Measurements from ENCODE around the gene DHX57. TPM values are rescaled to one million over a fixed set of nuclear protein-coding genes. Genes with fewer than 3 reads are reported as not detected.

The DHX57 gene
- total and polyA plus RNA-seq, 2 donors: 13.8 to 14.0 TPM

DNA sequence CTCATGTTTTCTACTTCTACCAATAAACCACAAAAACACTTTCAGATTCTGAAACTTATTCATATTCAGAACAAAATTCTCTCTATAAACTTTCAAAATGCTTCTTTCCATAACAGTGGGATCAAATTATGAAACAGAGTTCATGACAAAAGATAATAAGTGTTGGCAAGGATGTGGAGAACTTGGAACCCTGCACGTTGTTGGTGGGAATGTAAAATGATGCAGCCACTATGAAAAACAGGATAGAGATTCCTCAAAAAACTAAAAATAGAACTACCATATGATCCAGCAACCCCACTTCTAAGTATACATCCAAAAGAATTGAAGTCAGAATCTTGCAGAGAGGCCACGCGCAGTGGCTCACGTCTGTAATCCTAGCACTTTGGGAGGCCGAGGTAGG is 52.3 kb downstream of the DHX57 start:
- peaks cover 17 to 28% of the 10 kb centered on the region in 2 donors for H3K36me3 ChIP-seq (ENCODE audit: control insufficient read depth in 2 of 2, insufficient read depth in 2 of 2, low read length in 1 of 2)
- 96% methylated on average over 5 of the region's 5 CpGs for WGBS

DNA sequence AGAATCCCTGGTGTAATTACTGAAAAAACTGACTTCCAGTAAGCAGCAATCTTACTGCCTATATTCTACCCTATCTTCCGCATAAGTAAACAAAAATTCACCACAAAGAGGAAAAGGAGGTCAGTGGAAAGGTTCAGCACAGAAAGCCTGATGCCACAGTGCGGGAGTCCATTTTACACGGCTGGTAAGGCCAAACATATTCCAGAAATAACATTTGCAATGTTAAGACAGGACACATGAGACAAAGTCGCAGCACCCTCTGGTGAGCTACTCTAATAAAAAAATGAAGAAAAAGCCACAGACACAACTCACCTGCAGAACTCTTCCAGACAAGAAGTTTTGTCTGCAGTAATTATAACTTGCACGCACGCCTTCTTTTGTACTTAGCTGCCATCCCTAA is 57.2 kb downstream of the DHX57 start:
- no peaks in the 10 kb centered on the region for H3K27me3 ChIP-seq (ENCODE audit: control insufficient read depth in 2 of 2, insufficient read depth in 1 of 2, low read length in 1 of 2)
- H3K4me1 ChIP-seq (ENCODE audit: control insufficient read depth in 2 of 2, insufficient read depth in 2 of 2, low read length in 2 of 2): no peaks in the 10 kb centered on the region
- no peak overlapping the region for H3K4me3 ChIP-seq (ENCODE audit: low read length in 2 of 2)
- H3K9me3 ChIP-seq (ENCODE audit: control insufficient read depth in 2 of 2, insufficient read depth in 1 of 2, low read length in 1 of 2): no peaks in the 10 kb centered on the region
- WGBS: 96% methylated on average over 6 of the region's 6 CpGs
- no peak for DNase-seq (ENCODE audit: low read depth in 6 of 9, low spot score in 9 of 9)
- H3K36me3 ChIP-seq (ENCODE audit: control insufficient read depth in 2 of 2, insufficient read depth in 2 of 2, low read length in 1 of 2): peaks cover 25 to 43% of the 10 kb centered on the region in 2 donors
- H3K27ac ChIP-seq (ENCODE audit: low read depth in 1 of 2, low read length in 1 of 2): no peak overlapping the region

More for the DNA sequence above, 52.3 kb downstream of the DHX57 start:
- H3K27ac ChIP-seq (ENCODE audit: low read depth in 1 of 2, low read length in 1 of 2): no peak overlapping the region
- no peaks in the 10 kb centered on the region for H3K4me1 ChIP-seq (ENCODE audit: control insufficient read depth in 2 of 2, insufficient read depth in 2 of 2, low read length in 2 of 2)
- no peak overlapping the region for H3K4me3 ChIP-seq (ENCODE audit: low read length in 2 of 2)
- no peak for DNase-seq (ENCODE audit: low read depth in 6 of 9, low spot score in 9 of 9)
- H3K9me3 ChIP-seq (ENCODE audit: control insufficient read depth in 2 of 2, insufficient read depth in 1 of 2, low read length in 1 of 2): no peaks in the 10 kb centered on the region
- no peaks in the 10 kb centered on the region for H3K27me3 ChIP-seq (ENCODE audit: control insufficient read depth in 2 of 2, insufficient read depth in 1 of 2, low read length in 1 of 2)

- no peak overlapping the region for H3K27ac ChIP-seq (ENCODE audit: low read depth in 1 of 2, low read length in 1 of 2)
- no peaks in the 10 kb centered on the region for H3K27me3 ChIP-seq (ENCODE audit: control insufficient read depth in 2 of 2, insufficient read depth in 1 of 2, low read length in 1 of 2)
- DNase-seq (ENCODE audit: low read depth in 6 of 9, low spot score in 9 of 9): no peak
- H3K4me3 ChIP-seq (ENCODE audit: low read length in 2 of 2): no peak overlapping the region
- H3K4me1 ChIP-seq (ENCODE audit: control insufficient read depth in 2 of 2, insufficient read depth in 2 of 2, low read length in 2 of 2): no peaks in the 10 kb centered on the region
- WGBS: 97% methylated on average over 4 of the region's 4 CpGs
- H3K36me3 ChIP-seq (ENCODE audit: control insufficient read depth in 2 of 2, insufficient read depth in 2 of 2, low read length in 1 of 2): peaks cover 24 to 44% of the 10 kb centered on the region in 2 donors
- no peaks in the 10 kb centered on the region for H3K9me3 ChIP-seq (ENCODE audit: control insufficient read depth in 2 of 2, insufficient read depth in 1 of 2, low read length in 1 of 2)
Measured at GRCh38 chr2:38815936-38816335, 59.8 kb downstream of the DHX57 start.

DNA sequence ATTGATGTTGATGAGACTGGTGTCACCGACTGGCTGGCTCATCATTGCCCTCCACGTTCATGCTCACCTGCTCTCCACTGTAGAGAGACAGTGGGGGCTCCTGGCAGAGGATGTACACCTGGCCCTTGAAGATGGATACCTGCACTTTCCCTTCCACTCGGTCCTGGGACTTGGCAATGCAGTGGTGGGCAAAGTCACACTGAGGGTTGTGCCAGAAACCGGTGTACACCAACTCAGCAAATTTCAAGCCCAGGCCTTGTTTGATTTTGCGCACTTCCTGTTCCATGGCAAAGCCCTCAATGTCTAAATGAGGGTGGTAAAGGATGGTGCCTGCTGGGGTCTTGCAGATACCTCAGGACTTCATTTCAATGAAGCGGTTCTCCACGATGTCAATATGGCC is 65.2 kb downstream of the DHX57 start:
- WGBS: 96% methylated on average over 7 of the region's 7 CpGs

GRCh38 chr2:38808677-38809076 is 67.1 kb downstream of the DHX57 start:
- DNase-seq (ENCODE audit: low read depth in 6 of 9, low spot score in 9 of 9): no peak
- no peak overlapping the region for H3K27ac ChIP-seq (ENCODE audit: low read depth in 1 of 2, low read length in 1 of 2)
- H3K4me1 ChIP-seq (ENCODE audit: control insufficient read depth in 2 of 2, insufficient read depth in 2 of 2, low read length in 2 of 2): no peaks in the 10 kb centered on the region
- H3K27me3 ChIP-seq (ENCODE audit: control insufficient read depth in 2 of 2, insufficient read depth in 1 of 2, low read length in 1 of 2): no peaks in the 10 kb centered on the region
- WGBS: 98% methylated on average over 1 of the region's 1 CpG
- H3K36me3 ChIP-seq (ENCODE audit: control insufficient read depth in 2 of 2, insufficient read depth in 2 of 2, low read length in 1 of 2): peaks cover 16 to 24% of the 10 kb centered on the region in 2 donors
- H3K9me3 ChIP-seq (ENCODE audit: control insufficient read depth in 2 of 2, insufficient read depth in 1 of 2, low read length in 1 of 2): no peaks in the 10 kb centered on the region
- H3K4me3 ChIP-seq (ENCODE audit: low read length in 2 of 2): no peak overlapping the region

More for the DNA sequence above, 65.2 kb downstream of the DHX57 start:
- Histone ChIP-seq H3K4me1 (ENCODE audit: control insufficient read depth in 2 of 2, insufficient read depth in 2 of 2, low read length in 2 of 2) (no peaks in the 10 kb centered on the region), H3K27ac (ENCODE audit: low read depth in 1 of 2, low read length in 1 of 2) (no peak overlapping the region), H3K27me3 (ENCODE audit: control insufficient read depth in 2 of 2, insufficient read depth in 1 of 2, low read length in 1 of 2) (no peaks in the 10 kb centered on the region), H3K36me3 (ENCODE audit: control insufficient read depth in 2 of 2, insufficient read depth in 2 of 2, low read length in 1 of 2) (peaks cover 21% of the 10 kb centered on the region in 2 donors), H3K9me3 (ENCODE audit: control insufficient read depth in 2 of 2, insufficient read depth in 1 of 2, low read length in 1 of 2) (no peaks in the 10 kb centered on the region), H3K4me3 (ENCODE audit: low read length in 2 of 2) (no peak overlapping the region)
- DNase-seq (ENCODE audit: low read depth in 6 of 9, low spot score in 9 of 9): no peak

GRCh38 chr2:38806733-38807059 is 69.0 kb downstream of the DHX57 start:
- Histone ChIP-seq H3K27ac (ENCODE audit: low read depth in 1 of 2, low read length in 1 of 2) (no peak overlapping the region), H3K4me1 (ENCODE audit: control insufficient read depth in 2 of 2, insufficient read depth in 2 of 2, low read length in 2 of 2) (no peaks in the 10 kb centered on the region), H3K36me3 (ENCODE audit: control insufficient read depth in 2 of 2, insufficient read depth in 2 of 2, low read length in 1 of 2) (peaks cover 19 to 29% of the 10 kb centered on the region in 2 donors), H3K27me3 (ENCODE audit: control insufficient read depth in 2 of 2, insufficient read depth in 1 of 2, low read length in 1 of 2) (no peaks in the 10 kb centered on the region), H3K4me3 (ENCODE audit: low read length in 2 of 2) (no peak overlapping the region), H3K9me3 (ENCODE audit: control insufficient read depth in 2 of 2, insufficient read depth in 1 of 2, low read length in 1 of 2) (no peaks in the 10 kb centered on the region)
- DNase-seq (ENCODE audit: low read depth in 6 of 9, low spot score in 9 of 9): no peak

- Histone ChIP-seq H3K9me3 (ENCODE audit: control insufficient read depth in 2 of 2, insufficient read depth in 1 of 2, low read length in 1 of 2) (no peaks in the 10 kb centered on the region), H3K27ac (ENCODE audit: low read depth in 1 of 2, low read length in 1 of 2) (no peak overlapping the region), H3K4me3 (ENCODE audit: low read length in 2 of 2) (no peak overlapping the region), H3K4me1 (ENCODE audit: control insufficient read depth in 2 of 2, insufficient read depth in 2 of 2, low read length in 2 of 2) (no peaks in the 10 kb centered on the region), H3K36me3 (ENCODE audit: control insufficient read depth in 2 of 2, insufficient read depth in 2 of 2, low read length in 1 of 2) (peaks cover 15 to 26% of the 10 kb centered on the region in 2 donors), H3K27me3 (ENCODE audit: control insufficient read depth in 2 of 2, insufficient read depth in 1 of 2, low read length in 1 of 2) (no peaks in the 10 kb centered on the region)
- peak in 1 of 9 donors; percentile 8 for DNase-seq (ENCODE audit: low read depth in 6 of 9, low spot score in 9 of 9)
- 98% methylated on average over 2 of the region's 2 CpGs for WGBS
Measured at GRCh38 chr2:38806015-38806732, 69.6 kb downstream of the DHX57 start.

GRCh38 chr2:38797953-38798352 is 77.8 kb downstream of the DHX57 start:
- no peak for DNase-seq (ENCODE audit: low read depth in 6 of 9, low spot score in 9 of 9)
- H3K9me3 ChIP-seq (ENCODE audit: control insufficient read depth in 2 of 2, insufficient read depth in 1 of 2, low read length in 1 of 2): no peaks in the 10 kb centered on the region
- WGBS: 95% methylated on average over 3 of the region's 3 CpGs
- H3K27me3 ChIP-seq (ENCODE audit: control insufficient read depth in 2 of 2, insufficient read depth in 1 of 2, low read length in 1 of 2): no peaks in the 10 kb centered on the region
- no peaks in the 10 kb centered on the region for H3K4me1 ChIP-seq (ENCODE audit: control insufficient read depth in 2 of 2, insufficient read depth in 2 of 2, low read length in 2 of 2)
- no peak overlapping the region for H3K27ac ChIP-seq (ENCODE audit: low read depth in 1 of 2, low read length in 1 of 2)
- no peak overlapping the region for H3K4me3 ChIP-seq (ENCODE audit: low read length in 2 of 2)
- H3K36me3 ChIP-seq (ENCODE audit: control insufficient read depth in 2 of 2, insufficient read depth in 2 of 2, low read length in 1 of 2): peaks cover 10 to 15% of the 10 kb centered on the region in 2 donors

- H3K4me1 ChIP-seq (ENCODE audit: control insufficient read depth in 2 of 2, insufficient read depth in 2 of 2, low read length in 2 of 2): no peaks in the 10 kb centered on the region
- no peak for DNase-seq (ENCODE audit: low read depth in 6 of 9, low spot score in 9 of 9)
- no peaks in the 10 kb centered on the region for H3K9me3 ChIP-seq (ENCODE audit: control insufficient read depth in 2 of 2, insufficient read depth in 1 of 2, low read length in 1 of 2)
Measured at GRCh38 chr2:38797250-38797676, 78.5 kb downstream of the DHX57 start.

More at GRCh38 chr2:38797250-38797676, 78.5 kb downstream of the DHX57 start:
- 98% methylated on average over 10 of the region's 10 CpGs for WGBS
- Histone ChIP-seq H3K27ac (ENCODE audit: low read depth in 1 of 2, low read length in 1 of 2) (no peak overlapping the region), H3K4me3 (ENCODE audit: low read length in 2 of 2) (no peak overlapping the region), H3K27me3 (ENCODE audit: control insufficient read depth in 2 of 2, insufficient read depth in 1 of 2, low read length in 1 of 2) (no peaks in the 10 kb centered on the region), H3K36me3 (ENCODE audit: control insufficient read depth in 2 of 2, insufficient read depth in 2 of 2, low read length in 1 of 2) (peaks cover 6 to 9% of the 10 kb centered on the region in 2 donors)
